OCI-LY7 (cell line): Measurements from ENCODE around the gene KIF1B. TPM values are rescaled to one million over a fixed set of nuclear protein-coding genes. Genes with fewer than 3 reads are reported as not detected.
A peak's percentile ranks its signal among the peaks of the same experiment; 100 is the strongest.

Source experiments
- BruUV-seq: library from RNA; stranded (reverse); fragments of 400-500 nt; replicated peaks from 2 replicates; lab custom pipeline; 2021; lab: Mats Ljungman, UMichigan
- CTCF ChIA-PET: fragments of 300-600 bp; sonication (Branson Sonifier 250); formaldehyde crosslinking; loops from one replicate; lab custom pipeline; 2022; ENCODE audit warnings: antibody characterized with exemption; ENCODE audit not compliant: unreplicated experiment; lab: Charles Lee
- POLR2A ChIA-PET: fragments of 300-600 bp; sonication (Branson Sonifier 250); formaldehyde crosslinking; loops from one replicate; lab custom pipeline; 2022; ENCODE audit warnings: antibody characterized with exemption; lab: Charles Lee
- DNase-seq: peaks from one replicate; pipeline ENCODE4 v3.0.0-alpha.2; 2015; ENCODE audit warnings: low spot score
- H2AFZ ChIP-seq: fragments of 200-600 bp; sonication (generic), shearing (Covaris generic); 2 replicates; pipeline ENCODE4 v1.6.1; 2014; ENCODE audit warnings: mild to moderate bottlenecking, antibody characterized with exemption, low read length, moderate library complexity
- H3K27ac ChIP-seq: fragments of 200-600 bp; sonication (generic); 2 replicates; pipeline ENCODE4 v1.5.1; 2014; ENCODE audit warnings: mixed run types, low read depth, mild to moderate bottlenecking, moderate library complexity, low read length, inconsistent platforms; ENCODE audit not compliant: poor library complexity, severe bottlenecking
- H3K36me3 ChIP-seq: fragments of 200-600 bp; sonication (generic); 2 replicates; pipeline ENCODE4 v1.6.1; 2014; ENCODE audit warnings: mild to moderate bottlenecking, antibody characterized with exemption, low read length, moderate library complexity, mixed read lengths; ENCODE audit not compliant: insufficient read depth
- H3K4me1 ChIP-seq: fragments of 200-600 bp; sonication (generic); 2 replicates; pipeline ENCODE4 v1.5.1; 2014; ENCODE audit warnings: mild to moderate bottlenecking, low read length; ENCODE audit not compliant: insufficient read depth, poor library complexity, severe bottlenecking
- H3K4me2 ChIP-seq: fragments of 200-600 bp; sonication (generic); 2 replicates; pipeline ENCODE4 v1.6.1; 2014; ENCODE audit warnings: mild to moderate bottlenecking, low read length
- H3K4me3 ChIP-seq: fragments of 200-600 bp; sonication (generic); 2 replicates; pipeline ENCODE4 v1.5.1; 2014; ENCODE audit warnings: mild to moderate bottlenecking, low read depth, low read length; ENCODE audit not compliant: poor library complexity, severe bottlenecking
- H3K79me2 ChIP-seq: fragments of 200-600 bp; sonication (generic); 2 replicates; pipeline ENCODE4 v1.6.1; 2016; ENCODE audit warnings: low read depth, mild to moderate bottlenecking, low read length, moderate library complexity, mixed read lengths; ENCODE audit not compliant: insufficient read depth
- H3K9me2 ChIP-seq: fragments of 200-600 bp; sonication (generic); 2 replicates; pipeline ENCODE4 v1.6.1; 2016; ENCODE audit warnings: mild to moderate bottlenecking, low read length, mixed read lengths; ENCODE audit not compliant: insufficient read depth
- H3K9me3 ChIP-seq: fragments of 200-600 bp; sonication (generic); 2 replicates; pipeline ENCODE4 v1.6.1; 2014; ENCODE audit warnings: mild to moderate bottlenecking, mixed run types, low read length, mixed read lengths
- H4K20me1 ChIP-seq: fragments of 200-600 bp; sonication (generic); 2 replicates; pipeline ENCODE4 v1.6.1; 2014; ENCODE audit warnings: mild to moderate bottlenecking, antibody characterized with exemption, low read length, moderate library complexity, mixed read lengths; ENCODE audit not compliant: insufficient read depth
- CTCF ChIP-seq: fragments of 200-600 bp; sonication (generic); conservative IDR thresholded peaks from 2 replicates; pipeline ENCODE4 v1.5.1; 2014; ENCODE audit warnings: mild to moderate bottlenecking, antibody characterized with exemption, low read length, moderate library complexity, mixed read lengths
- EZH2phosphoT487 ChIP-seq: fragments of 200-600 bp; sonication (generic); IDR thresholded peaks from 2 replicates; pipeline ENCODE4 v1.6.1; 2018; ENCODE audit warnings: low read depth, borderline replicate concordance, mild to moderate bottlenecking, mixed run types, antibody characterized with exemption, low read length, moderate library complexity, mixed read lengths
- intact Hi-C: fragments of 100-400 bp; cut with micrococcal nuclease; formaldehyde crosslinking; loops from one replicate; pipeline ENCODE4 v1.10.0; 2022; ENCODE audit not compliant: unreplicated experiment
- total RNA-seq, 2 experiments: library from RNA; depleted of rRNA in 1 of 2; stranded (reverse); fragments of >200 nt in 1 of 2; shearing (Covaris generic) in 1 of 2; gene quantifications; 2 replicates each; pipeline ENCODE4 v1.2.3, GENCODE V29; 2014 to 2022

KIF1B gene
- total RNA-seq, 2 experiments from 2014 or later = 3.8 to 4.8 TPM

GRCh38 chr1:10398734-10399443 is 188.5 kb downstream of the KIF1B start, which contains the start of gene PGD:
TSS of gene PGD (plus strand) at chr1:10399064. CDS start at chr1:10399118, 54 bp downstream.
- no TSS peak for BruUV-seq
- CTCF ChIA-PET = interaction anchor here (0.7 kb wide), 1 partner anchor 10 kb away, joined by 3 read pairs; no protein-coding TSS in a partner anchor
- POLR2A ChIA-PET = interaction anchor here (2.2 kb wide), 1 partner anchor 11 kb away, joined by 22 read pairs; no protein-coding TSS in a partner anchor
- H3K4me3 ChIP-seq = peak within 1 kb of the TSS; percentile 93
- peaks cover 21% of the 10 kb centered on the region; the same call in 1 of the 2 replicates for H3K79me2 ChIP-seq
- TF ChIP-seq CTCF (no peak; the same call in 1 of the 2 replicates), EZH2phosphoT487 (no peak)
- H2AFZ ChIP-seq = peak within 1 kb of the TSS; percentile 95
- intact Hi-C loops = loop anchor here (1.0 to 2.0 kb wide), 2 partner anchors 11 to 74 kb away; partner anchors contain the start of gene DFFA
- peaks cover 37% of the 10 kb centered on the region for H3K36me3 ChIP-seq
- peak within 1 kb of the TSS; percentile 97 for H3K4me2 ChIP-seq
- peaks cover 9% of the 10 kb centered on the region; the same call in 1 of the 2 replicates for H4K20me1 ChIP-seq
- peaks cover 13% of the 10 kb centered on the region for H3K4me1 ChIP-seq
- H3K27ac ChIP-seq = peak within 1 kb of the TSS; percentile 56
- peak; percentile 98 for DNase-seq
- no peaks in the 10 kb centered on the region for H3K9me2 ChIP-seq
- H3K9me3 ChIP-seq = peaks cover 7% of the 10 kb centered on the region; the same call in 1 of the 2 replicates

- Histone ChIP-seq H3K4me3 (peak overlapping the region; percentile 93), H3K4me2 (peak overlapping the region; percentile 79), H3K9me2 (no peaks in the 10 kb centered on the region), H3K27ac (peak overlapping the region; percentile 47), H2AFZ (peak overlapping the region; percentile 47; the same call in 1 of the 2 replicates), H4K20me1 (peaks cover 9% of the 10 kb centered on the region; the same call in 1 of the 2 replicates), H3K4me1 (peaks cover 13% of the 10 kb centered on the region), H3K9me3 (0 out of 2 replicates have a peak, but pooled peaks cover 5% of the 10 kb centered on the region), H3K79me2 (peaks cover 21% of the 10 kb centered on the region; the same call in 1 of the 2 replicates), H3K36me3 (peaks cover 43% of the 10 kb centered on the region)
- POLR2A ChIA-PET = interaction anchor here (0.6 to 2.2 kb wide), 2 partner anchors 12 to 272 kb away, joined by 3 to 22 read pairs; no protein-coding TSS in a partner anchor
- TSS peak; percentile 74 for BruUV-seq
- TF ChIP-seq CTCF (no peak; the same call in 1 of the 2 replicates), EZH2phosphoT487 (no peak)
- DNase-seq = peak; percentile 26
- intact Hi-C loops = loop anchor here (2.0 kb wide), 1 partner anchor 73 kb away; the partner anchor contains the start of gene DFFA
- CTCF ChIA-PET = interaction anchor here (1.4 kb wide), 1 partner anchor 30 kb away, joined by 4 read pairs; the partner anchor contains the start of gene CENPS
Observed at GRCh38 chr1:10399444-10399941, 189.1 kb downstream of the KIF1B start.
